Measurements from ENCODE around the gene CCNYL1. TPM values are rescaled to one million over a fixed set of nuclear protein-coding genes. Genes with fewer than 3 reads are reported as not detected.

CCNYL1 gene
- total RNA-seq, 4 donors from 2014 or later, result 3.3 to 10.1 (median 7.1) TPM

DNA sequence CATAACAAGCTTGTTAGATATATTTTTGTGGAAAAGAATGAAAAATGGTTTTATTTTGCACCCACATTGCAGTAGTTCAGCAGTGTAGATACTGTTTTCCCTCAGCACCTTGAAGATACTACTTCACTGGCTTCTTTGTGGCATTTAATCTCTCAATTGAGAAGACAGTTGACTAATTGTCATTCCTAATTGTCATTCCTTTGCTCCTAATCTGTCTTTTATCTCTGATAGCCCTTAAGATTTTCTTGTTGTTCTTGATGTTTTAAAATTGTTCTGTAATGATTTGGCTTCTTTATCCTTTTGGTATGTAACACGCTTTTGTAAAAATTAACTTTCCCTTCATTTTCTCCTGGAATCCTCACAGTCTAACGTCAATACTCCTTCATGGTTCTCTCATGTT, 38.0 kb upstream of the CCNYL1 start:
- TF ChIP-seq, protein P1, sequence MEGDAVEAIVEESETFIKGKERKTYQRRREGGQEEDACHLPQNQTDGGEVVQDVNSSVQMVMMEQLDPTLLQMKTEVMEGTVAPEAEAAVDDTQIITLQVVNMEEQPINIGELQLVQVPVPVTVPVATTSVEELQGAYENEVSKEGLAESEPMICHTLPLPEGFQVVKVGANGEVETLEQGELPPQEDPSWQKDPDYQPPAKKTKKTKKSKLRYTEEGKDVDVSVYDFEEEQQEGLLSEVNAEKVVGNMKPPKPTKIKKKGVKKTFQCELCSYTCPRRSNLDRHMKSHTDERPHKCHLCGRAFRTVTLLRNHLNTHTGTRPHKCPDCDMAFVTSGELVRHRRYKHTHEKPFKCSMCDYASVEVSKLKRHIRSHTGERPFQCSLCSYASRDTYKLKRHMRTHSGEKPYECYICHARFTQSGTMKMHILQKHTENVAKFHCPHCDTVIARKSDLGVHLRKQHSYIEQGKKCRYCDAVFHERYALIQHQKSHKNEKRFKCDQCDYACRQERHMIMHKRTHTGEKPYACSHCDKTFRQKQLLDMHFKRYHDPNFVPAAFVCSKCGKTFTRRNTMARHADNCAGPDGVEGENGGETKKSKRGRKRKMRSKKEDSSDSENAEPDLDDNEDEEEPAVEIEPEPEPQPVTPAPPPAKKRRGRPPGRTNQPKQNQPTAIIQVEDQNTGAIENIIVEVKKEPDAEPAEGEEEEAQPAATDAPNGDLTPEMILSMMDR (IDR thresholded peaks at IDR 0.05 in 4 of 5, conservative IDR thresholded peaks at IDR 0.05 in 1 of 5), result no peak
- TF ChIP-seq POLR2A (IDR thresholded peaks at IDR 0.05), result no peak
- H3K4me1 ChIP-seq, result no peaks in the 10 kb centered on the region
- H3K4me3 ChIP-seq, result no peak overlapping the region
- H3K36me3 ChIP-seq, result no peaks in the 10 kb centered on the region
- H3K9me3 ChIP-seq, result no peaks in the 10 kb centered on the region
- intact Hi-C loops (cut with DNase I; ENCODE audit: low total_unique reads), result no loop called here
- ATAC-seq (no peak), DNase-seq (no peak)
- no peak overlapping the region for H3K27ac ChIP-seq
- H3K27me3 ChIP-seq, result peaks cover 0 to under 1% (median 0%) of the 10 kb centered on the region in 3 donors
- in situ Hi-C loops (cut with MboI; ENCODE audit: low sequenced_read_pairs in 4 of 4), result no loop called here

DNA sequence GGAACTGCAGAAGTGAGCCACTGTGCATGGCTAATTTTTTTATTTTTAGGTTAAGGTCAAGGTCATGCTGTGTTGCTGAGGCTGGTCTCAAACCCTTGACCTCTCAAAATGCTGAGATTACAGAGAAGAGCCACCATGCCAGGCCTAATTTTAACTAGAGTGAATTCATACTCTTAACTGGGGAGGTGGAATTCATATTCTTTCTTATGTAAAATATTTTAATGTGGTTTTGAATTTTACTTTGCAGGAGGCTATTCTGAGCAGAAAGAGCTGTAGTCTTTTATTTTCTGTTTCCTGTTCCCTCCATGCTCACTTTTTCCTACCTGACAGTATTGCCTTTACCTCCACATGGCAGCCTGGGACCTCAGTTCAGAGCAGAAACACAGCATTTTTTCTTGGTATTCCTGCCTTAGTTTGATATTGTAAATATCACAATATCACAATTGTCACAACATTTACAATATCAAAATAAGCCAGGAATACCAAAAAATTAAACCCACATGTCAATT, 37.1 kb upstream of the CCNYL1 start:
- DNase-seq, result no peak
- intact Hi-C loops (cut with DNase I; ENCODE audit: low total_unique reads), result no loop called here
- H3K27me3 ChIP-seq, result peaks cover 0 to 3% (median 0%) of the 10 kb centered on the region in 3 donors
- H3K4me1 ChIP-seq, result no peaks in the 10 kb centered on the region
- no peak overlapping the region for H3K27ac ChIP-seq
- ATAC-seq, result no peak
- no peak for TF ChIP-seq POLR2A (IDR thresholded peaks at IDR 0.05)
- TF ChIP-seq, protein P1 (IDR thresholded peaks at IDR 0.05 in 4 of 5, conservative IDR thresholded peaks at IDR 0.05 in 1 of 5), result no peak
- no peaks in the 10 kb centered on the region for H3K9me3 ChIP-seq
- no peak overlapping the region for H3K4me3 ChIP-seq
- in situ Hi-C loops (cut with MboI; ENCODE audit: low sequenced_read_pairs in 4 of 4), result no loop called here
- no peaks in the 10 kb centered on the region for H3K36me3 ChIP-seq

DNA sequence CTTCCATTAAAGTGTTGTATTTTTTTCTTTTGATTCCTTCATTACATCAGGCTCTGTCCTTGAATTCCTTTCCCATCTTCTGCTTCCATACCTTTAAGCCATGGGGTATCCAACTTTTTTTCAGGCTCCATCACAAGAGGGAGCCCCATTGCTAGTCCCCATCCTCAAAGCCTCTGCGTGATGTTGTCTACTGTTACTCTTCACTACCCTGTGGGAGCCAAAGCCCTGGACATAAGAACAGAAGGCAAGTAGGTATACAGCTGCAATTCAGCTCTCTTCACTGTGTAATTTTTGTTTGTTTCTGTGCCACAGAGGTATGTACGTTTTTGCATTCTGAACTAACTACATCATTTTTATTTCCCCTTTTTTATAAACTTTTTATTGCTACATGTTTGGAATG, 36.6 kb upstream of the CCNYL1 start:
- TF ChIP-seq, protein P1 (IDR thresholded peaks at IDR 0.05 in 4 of 5, conservative IDR thresholded peaks at IDR 0.05 in 1 of 5), result no peak
- no peak for TF ChIP-seq POLR2A (IDR thresholded peaks at IDR 0.05)
- H3K4me3 ChIP-seq, result no peak overlapping the region
- no peaks in the 10 kb centered on the region for H3K4me1 ChIP-seq
- no peak for ATAC-seq
- no peaks in the 10 kb centered on the region for H3K9me3 ChIP-seq
- H3K36me3 ChIP-seq, result no peaks in the 10 kb centered on the region
- DNase-seq, result no peak
- H3K27me3 ChIP-seq, result peaks cover 0 to 3% (median 0%) of the 10 kb centered on the region in 3 donors
- intact Hi-C loops (cut with DNase I; ENCODE audit: low total_unique reads) (no loop called here), in situ Hi-C loops (cut with MboI; ENCODE audit: low sequenced_read_pairs in 4 of 4) (no loop called here)
- H3K27ac ChIP-seq, result no peak overlapping the region

DNA sequence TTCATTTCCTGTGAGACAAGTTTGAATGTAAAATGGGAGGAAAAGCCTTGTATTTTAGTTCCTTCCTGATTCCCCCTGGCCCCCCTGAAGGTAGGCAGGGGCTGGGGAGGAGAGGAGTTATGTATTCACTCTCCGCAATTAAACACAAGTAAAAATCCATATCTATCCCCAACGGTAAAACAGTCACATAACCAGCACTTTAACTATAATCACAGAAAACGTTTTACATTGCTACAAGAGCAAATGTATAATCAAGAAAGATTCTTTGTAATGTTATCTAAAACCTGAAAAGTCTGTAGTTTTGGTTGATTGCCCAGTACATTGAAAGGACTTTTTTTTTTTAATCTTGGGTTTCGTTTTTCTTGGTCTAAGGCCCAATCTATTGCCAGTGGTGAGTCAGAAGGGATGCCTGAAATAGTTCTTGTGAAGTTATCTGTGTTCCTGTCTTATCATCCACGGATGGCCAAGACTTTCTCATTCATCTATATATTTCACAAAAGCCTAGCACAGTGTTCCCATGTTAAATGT, 34.5 kb upstream of the CCNYL1 start:
- Histone ChIP-seq H3K9me3 (no peaks in the 10 kb centered on the region), H3K4me1 (no peaks in the 10 kb centered on the region), H3K27ac (peak overlapping the region in 2 of 4 donors; percentile 28 to 37), H3K36me3 (no peaks in the 10 kb centered on the region), H3K4me3 (no peak overlapping the region), H3K27me3 (peaks cover 0 to 6% (median 0%) of the 10 kb centered on the region in 3 donors)
- intact Hi-C loops (cut with DNase I; ENCODE audit: low total_unique reads) (no loop called here), in situ Hi-C loops (cut with MboI; ENCODE audit: low sequenced_read_pairs in 4 of 4) (no loop called here)
- TF ChIP-seq, protein P1 (IDR thresholded peaks at IDR 0.05 in 4 of 5, conservative IDR thresholded peaks at IDR 0.05 in 1 of 5), result no peak
- TF ChIP-seq POLR2A (IDR thresholded peaks at IDR 0.05), result no peak
- DNase-seq (no peak), ATAC-seq (peak; percentile 33 to 39)

DNA sequence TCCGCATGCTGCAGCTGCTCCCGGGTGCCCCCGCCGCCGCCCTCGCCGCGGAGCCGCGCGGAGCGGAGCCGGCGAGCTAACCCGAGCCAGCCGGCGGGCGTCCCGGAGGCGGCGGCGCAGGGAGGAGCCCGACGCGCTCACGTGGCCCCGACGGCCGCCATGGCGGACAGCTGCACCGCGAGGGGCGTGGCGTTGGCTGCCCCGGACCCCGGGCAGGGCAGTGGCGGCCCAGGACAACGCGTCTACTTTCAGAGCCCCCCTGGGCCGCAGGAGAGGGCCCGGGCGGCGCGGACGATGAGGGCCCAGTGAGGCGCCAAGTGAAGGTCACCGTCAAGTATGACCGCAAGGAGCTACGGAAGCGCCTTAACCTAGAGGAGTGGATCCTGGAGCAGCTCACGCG, 30.0 kb upstream of the CCNYL1 start:
- no peak overlapping the region for H3K27ac ChIP-seq
- ATAC-seq (no peak), DNase-seq (no peak)
- intact Hi-C loops (cut with DNase I; ENCODE audit: low total_unique reads) (no loop called here), in situ Hi-C loops (cut with MboI; ENCODE audit: low sequenced_read_pairs in 4 of 4) (no loop called here)
- no peak for TF ChIP-seq POLR2A (IDR thresholded peaks at IDR 0.05)
- TF ChIP-seq, protein P1 (IDR thresholded peaks at IDR 0.05 in 4 of 5, conservative IDR thresholded peaks at IDR 0.05 in 1 of 5), result no peak
- H3K36me3 ChIP-seq, result no peaks in the 10 kb centered on the region
- H3K9me3 ChIP-seq, result no peaks in the 10 kb centered on the region
- no peak overlapping the region for H3K4me3 ChIP-seq
- no peaks in the 10 kb centered on the region for H3K4me1 ChIP-seq
- peaks cover 0 to 6% (median 0%) of the 10 kb centered on the region in 3 donors for H3K27me3 ChIP-seq
